ENCODE measurements around the gene PANX3. TPM values are rescaled to one million over a fixed set of nuclear protein-coding genes. Genes with fewer than 3 reads are reported as not detected.

PANX3 gene
- total RNA-seq, 1 donor from 2014 or later: not detected

DNA sequence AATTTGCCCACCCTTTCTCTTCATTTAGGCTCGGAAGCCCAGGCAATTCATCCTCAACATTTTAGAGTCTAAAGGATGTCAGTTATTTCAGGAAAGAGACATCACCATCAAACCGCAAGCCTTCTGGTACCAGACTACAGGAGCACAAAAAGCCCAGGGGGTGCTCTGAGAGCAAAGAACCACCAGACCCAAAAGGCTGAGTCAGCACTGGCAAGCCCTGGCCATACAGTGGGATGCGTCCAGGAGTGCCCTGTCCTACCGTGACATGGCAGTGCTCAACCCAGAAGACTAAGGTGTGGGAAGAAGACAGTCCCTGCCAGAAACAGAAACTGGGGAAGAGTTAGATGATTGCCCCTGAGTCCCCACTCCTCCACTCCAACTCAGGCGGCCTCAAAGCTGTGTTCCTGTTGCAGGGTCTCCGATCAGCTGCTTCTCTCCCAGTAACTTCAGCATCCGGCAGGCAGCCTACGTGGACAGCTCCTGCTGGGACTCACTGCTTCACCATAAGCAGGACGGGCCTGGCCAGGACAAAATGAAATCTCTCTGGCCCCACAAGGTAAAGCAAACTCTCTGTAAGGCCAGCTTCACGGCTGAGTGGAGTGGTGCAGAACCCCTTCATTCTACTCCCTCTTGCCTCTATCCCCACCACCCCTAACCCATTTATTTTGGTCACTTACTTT is 1.5 kb downstream of the PANX3 start:
- intact Hi-C loops (cut with micrococcal nuclease): loop anchor here (1.0 kb wide), 1 partner anchor 10 kb away; the partner anchor contains the start of gene TBRG1

DNA sequence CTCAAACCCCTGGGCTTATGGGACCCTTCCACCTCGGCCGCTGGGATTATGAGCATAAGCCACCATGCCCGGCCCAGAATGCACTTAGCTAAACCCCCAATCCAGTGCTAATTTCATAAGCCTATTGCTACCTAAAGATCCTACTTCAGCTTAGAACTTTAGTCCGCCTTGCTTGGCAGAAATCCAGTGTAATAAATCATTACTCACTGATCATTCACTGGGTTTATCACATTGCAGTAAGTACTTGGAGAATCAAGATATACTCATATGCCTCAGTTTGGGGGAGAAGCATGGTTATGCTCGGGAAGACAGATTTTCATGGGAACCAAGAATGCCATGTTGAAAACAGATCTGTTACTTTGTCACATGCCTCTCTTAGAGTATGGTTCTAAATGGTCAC is 7.6 kb downstream of the PANX3 start:
- intact Hi-C loops (cut with micrococcal nuclease): no loop called here

DNA sequence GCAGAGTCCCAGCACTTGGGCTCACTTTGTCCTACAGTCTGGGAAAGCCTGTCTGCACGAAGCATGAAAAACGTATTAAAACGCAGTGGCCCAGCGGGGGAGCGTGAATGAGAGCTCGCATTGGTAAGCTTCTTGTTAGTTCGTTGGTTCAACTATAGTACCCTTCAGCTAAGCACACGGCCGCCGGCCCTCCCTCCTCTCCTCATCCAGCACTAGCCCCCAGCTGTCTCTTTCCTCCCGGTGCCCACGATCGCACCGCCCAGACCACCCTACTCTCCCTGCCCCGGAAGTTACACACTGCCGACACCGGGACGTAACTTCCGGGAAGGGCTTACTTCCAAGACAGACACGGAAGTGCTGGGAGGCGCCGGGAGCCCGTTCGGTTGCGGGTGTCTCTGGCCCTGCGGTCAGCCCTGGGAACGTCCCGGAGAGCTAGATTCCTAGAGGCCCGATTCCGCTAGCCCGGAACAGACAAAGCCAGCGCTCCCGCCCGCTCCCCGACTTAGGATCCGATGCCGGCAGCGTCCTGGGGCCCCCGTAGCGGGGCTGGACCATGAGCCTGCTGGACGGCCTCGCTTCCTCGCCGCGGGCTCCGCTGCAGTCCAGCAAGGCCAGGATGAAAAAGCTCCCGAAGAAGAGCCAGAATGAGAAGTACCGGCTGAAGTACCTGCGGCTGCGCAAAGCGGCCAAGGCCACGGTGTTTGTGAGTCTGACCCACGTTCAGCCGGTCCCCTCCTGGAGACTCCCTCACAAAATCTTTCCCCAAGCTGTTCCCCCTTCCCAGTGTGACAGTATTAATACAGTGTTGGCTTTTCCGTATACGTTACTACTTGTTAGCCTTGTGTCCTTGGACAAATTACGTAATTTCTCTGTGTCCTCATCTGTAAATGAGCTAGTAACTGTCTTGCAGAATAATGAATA is 11.6 kb downstream of the PANX3 start, which contains the start of gene TBRG1:
Gene TBRG1, plus strand, starts transcription at position 334 of the 921 bp plus-strand sequence. Its CDS starts 220 bp downstream, at position 554.
- intact Hi-C loops (cut with micrococcal nuclease): loop anchor here (1.0 to 10.0 kb wide), 16 partner anchors 10 to 1646 kb away; partner anchors contain the start of genes CCDC15, DDX25, EI24 and ESAM

DNA sequence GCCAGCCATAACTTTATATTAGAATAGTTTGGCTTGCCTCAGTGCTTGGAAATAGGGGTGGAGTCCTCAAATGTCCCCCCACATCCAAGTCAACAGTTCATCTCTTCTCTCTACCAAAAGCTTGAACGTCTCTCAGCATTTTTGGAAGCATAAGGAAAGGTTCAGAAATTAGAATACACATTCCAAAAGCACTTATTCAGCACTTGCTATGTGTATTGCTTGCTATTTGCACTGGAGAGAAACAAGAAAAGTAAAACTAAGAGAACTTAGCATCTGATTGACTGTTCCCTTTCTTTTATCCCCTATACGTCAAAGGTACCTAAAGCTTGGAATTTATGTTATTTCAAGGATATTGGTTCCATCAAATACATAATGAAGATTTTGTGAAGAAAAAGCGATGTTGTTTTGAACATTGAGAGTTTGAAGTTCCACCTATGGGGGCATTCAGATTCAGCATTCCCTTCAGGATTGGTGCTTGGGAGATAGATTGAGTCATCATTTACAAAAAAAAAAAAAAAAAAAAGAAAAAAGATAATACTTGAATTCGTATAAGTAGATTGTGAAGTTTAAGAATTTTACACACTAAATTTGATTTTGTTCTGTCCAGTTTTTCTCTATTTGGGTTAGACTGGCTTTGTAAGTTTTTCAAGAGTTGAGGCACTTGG is 12.8 kb downstream of the PANX3 start:
- intact Hi-C loops (cut with micrococcal nuclease): loop anchor here (1.0 to 10.0 kb wide), 9 partner anchors 123 to 1645 kb away; partner anchors contain the start of genes DDX25, EI24, ESAM and FOXRED1

DNA sequence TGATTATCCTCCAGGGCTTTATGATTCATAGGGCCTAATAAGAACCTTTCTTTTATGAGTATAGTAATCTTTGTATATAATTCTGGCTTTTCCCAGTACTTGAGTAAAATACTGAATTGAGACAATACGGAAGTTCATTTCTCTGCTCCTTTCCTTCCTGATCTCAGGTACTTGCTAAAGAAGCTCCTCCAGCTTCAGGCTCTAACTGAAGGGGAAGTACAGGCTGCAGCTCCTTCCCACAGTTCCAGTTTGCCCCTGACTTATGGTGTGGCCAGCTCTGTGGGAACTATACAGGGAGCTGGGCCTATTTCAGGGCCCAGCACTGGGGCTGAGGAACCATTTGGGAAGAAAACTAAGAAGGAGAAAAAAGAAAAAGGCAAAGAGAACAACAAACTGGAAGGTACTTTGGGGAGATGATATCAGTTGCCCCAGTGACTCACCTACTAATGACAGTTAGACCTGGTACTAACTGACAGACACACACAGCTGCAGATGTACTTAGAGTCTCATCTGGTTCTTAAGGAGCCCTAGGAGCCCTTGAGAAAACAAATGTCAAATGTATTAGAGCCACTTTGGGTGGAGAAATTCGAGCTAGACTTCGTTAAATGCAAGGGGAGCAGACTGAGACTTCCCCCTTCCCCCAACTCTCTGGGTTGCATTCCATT is 14.4 kb downstream of the PANX3 start:
- intact Hi-C loops (cut with micrococcal nuclease): loop anchor here (10.0 kb wide), 1 partner anchor 939 kb away; the partner anchor contains the start of gene EI24

DNA sequence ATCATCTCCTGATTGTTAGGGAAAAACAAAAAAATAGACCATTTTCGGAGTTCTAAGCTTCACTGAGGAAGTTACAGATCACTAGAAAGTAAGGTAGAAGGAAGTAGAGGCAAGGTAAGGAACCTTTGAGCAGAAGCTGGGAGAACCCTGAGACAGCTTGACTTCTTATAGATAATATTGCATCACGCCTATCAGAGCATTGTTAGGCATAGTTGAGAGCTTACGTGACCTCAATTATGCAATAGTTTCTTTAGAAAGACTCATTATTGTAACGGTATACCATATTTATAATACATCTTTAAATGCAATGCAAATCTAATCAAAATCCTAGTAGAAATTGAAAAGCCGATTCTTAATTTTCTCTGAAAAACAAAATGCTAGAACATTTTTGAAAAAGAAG is 16.3 kb downstream of the PANX3 start:
- intact Hi-C loops (cut with micrococcal nuclease): loop anchor here (10.0 kb wide), 1 partner anchor 937 kb away; the partner anchor contains the start of gene EI24

DNA sequence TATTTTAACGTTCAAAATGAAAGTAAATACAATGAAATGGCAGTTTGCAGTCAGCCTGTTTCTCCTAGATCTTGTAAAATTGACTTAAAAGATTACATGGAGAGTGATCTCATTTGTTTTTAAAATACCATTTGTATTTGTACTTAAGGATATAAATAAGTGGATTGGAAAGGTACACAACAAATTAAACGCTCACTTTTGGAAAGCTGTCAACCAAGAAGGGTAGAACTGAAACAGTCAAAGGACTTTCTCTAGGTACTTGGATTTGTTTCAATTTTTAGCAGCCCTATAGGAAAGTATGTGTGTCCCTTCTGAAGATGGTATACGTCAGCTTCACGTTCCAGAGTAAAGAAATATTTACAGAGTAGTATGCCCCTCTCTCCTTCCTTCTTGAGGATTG is 18.7 kb downstream of the PANX3 start:
- intact Hi-C loops (cut with micrococcal nuclease): loop anchor here (10.0 kb wide), 1 partner anchor 935 kb away; the partner anchor contains the start of gene EI24

DNA sequence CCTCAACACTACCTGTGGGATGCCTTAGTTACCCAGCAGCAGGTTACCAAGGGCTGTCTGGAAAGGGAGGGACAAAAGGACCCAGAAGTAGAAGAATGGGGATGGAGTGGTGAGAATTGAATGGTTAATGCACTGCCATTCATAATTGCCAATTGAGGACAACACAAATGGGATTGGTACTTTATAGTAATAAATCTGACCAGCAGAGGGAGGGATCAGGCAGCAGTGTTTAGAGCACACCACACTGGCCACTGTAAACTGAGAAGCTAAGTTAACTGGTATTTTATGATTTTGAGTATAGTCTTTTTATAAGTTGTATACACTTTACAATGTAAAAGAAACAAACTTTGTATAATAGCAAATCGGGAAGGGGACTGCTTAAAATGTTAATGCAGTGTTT is 22.1 kb downstream of the PANX3 start:
- intact Hi-C loops (cut with micrococcal nuclease): no loop called here

DNA sequence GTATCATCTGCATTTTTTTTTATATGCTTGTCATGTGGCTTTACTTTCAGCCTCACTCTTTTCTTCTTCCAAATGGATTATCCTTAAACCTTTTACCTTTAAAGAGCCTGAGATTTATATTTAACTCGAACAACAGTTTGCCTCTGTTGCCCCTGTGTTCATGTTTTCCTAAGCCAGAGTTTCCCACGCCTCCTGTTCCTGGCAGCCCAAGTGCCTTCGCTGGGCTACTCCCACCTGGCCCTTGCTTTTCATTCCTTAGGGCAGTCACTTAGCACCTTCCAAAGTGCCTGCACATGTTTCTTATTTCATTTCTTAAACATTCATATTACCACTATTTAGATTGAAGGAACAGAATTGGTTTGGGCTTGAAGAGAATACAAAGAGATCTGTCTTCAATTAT is 24.7 kb downstream of the PANX3 start:
- intact Hi-C loops (cut with micrococcal nuclease): no loop called here

DNA sequence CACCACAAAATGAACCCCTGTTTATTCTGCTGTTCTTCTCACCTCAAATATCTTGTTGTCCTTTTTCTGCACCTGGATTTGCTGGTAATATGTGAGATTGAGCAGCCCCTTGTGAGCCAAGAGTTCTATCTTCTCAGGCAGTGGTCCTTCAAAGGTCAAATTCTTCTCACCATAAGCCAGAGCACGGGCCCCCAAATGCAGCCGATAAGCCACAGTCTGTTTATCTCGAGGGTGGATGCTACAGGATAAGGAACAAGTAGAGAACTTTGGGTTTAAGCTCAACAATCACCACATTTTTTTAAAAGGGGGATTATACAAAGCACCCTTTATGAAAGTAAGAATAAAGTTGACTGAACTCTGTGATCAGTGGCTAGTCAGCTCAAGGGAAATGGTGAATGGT is 27.3 kb downstream of the PANX3 start:
- intact Hi-C loops (cut with micrococcal nuclease): no loop called here

DNA sequence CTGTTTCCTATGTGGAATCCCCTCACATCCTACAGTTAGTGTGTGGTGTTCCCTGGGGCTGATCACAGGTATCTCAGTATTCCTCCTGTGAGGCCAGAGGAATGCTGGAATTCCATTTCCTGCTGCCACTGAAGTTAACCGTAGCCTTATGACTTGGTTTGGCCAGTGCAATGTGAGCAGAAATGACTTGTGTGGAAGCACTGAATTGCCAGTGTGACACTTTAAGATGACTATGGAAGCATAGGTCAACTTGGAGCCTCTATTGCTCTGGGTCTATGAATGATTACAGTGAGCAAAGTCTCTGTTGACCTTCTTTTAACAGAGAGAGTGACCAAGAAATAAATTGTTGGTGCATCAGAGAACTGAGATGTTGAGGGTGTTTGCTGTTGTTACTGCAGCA is 28.0 kb downstream of the PANX3 start:
- intact Hi-C loops (cut with micrococcal nuclease): no loop called here

DNA sequence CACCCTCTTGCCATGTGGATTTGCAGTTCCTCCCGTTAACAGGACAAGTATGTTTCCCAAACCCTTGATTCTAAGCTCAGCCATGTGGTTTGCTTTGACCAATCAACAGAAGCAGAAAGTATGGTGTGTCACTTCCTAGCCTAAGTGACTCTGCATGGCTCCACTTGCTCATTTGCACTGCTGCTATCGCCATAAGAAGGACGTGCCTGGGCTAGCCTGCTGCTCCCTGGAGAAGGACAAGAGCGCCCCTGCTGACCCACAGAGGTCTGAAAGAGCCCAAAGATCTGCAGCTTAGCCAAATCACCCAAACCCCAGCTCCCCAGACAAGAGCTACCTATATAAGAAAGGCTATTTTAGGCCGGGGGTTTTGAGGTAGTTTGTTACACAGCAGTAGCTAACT is 29.4 kb downstream of the PANX3 start:
- intact Hi-C loops (cut with micrococcal nuclease): no loop called here

DNA sequence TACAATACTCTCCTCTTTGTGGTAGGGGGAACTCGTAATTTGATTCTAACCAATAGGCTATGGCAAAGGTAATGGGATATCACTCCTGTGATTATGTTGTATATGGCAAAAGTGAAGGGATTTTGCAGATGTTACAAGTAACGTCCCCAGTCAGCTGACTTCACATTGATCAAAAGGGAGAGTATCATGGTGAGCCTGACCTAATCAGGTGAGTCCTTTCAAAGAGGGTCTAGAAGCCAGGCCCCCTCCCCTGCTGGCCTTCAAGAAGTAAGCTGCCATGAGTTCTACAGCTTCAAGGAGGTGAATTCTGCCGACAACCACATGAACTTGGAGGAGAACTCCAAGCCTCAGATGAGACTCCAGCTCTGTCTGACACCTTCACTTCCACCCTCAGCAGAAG is 31.4 kb downstream of the PANX3 start:
- intact Hi-C loops (cut with micrococcal nuclease): no loop called here

DNA sequence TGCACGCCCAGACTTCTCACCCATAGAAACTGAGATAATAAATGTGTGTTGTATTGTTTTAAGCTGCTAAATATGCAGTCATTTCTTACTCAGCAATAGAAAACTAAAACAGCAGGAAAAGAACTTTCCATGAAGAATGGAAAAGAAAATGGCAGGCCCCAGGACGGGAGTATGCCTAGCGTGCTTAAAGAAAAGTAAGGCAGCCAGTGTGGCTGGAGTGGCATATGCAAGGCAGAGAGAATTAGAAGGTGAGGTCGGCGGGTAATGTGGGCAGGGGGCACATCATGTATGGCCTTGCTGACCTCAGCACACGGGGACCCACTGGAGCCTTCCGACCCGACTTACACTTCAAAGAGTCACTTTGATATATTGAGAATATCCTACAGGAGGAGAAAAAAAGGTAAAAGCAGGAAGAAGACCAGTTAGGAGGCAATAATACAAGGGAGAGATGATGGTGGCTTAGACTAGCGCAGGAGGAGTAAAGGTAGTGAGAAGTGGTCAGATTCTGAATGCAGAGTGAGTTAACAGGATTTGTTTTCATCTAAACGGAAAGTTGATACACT is 31.9 kb downstream of the PANX3 start:
- intact Hi-C loops (cut with micrococcal nuclease): no loop called here

DNA sequence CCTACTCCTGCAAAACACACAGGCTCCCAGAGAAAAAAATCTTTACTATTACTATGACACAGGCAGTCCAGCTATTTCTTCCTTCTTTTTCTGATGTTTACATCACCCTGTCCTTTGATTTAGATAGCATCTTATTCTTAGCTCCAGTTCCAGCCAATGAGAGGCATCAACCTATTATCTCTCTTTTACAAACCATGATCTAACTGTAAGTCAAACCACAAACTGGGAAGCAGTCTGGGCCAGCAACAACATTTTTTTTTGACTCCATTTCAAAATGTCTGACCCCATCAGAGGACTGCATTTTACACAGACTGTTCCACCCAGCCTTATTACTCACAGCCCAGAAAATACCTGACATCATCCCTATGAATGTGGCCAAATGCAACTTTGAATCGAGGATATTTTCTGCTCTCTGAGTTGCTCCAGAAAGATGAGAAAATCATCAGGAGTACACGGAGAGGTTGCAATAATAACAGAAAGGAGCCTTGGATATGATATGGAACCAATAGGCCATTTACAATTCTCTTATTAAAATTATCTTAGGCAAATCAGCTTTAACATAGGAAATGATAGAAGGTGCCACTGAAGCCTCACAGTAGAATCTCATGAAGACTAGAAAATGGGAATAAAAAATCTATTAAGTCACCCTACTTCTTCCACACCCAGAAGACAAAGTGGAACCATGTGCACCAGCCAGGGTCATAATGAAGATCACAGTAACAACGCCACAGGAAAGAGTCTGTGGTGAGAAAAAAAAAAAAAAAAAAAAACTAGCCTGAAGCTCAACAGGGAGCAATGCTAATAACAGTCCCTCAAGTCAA is 32.6 kb downstream of the PANX3 start:
- intact Hi-C loops (cut with micrococcal nuclease): loop anchor here (1.0 to 2.0 kb wide), 5 partner anchors 22 to 193 kb away; partner anchors contain the start of gene TBRG1

DNA sequence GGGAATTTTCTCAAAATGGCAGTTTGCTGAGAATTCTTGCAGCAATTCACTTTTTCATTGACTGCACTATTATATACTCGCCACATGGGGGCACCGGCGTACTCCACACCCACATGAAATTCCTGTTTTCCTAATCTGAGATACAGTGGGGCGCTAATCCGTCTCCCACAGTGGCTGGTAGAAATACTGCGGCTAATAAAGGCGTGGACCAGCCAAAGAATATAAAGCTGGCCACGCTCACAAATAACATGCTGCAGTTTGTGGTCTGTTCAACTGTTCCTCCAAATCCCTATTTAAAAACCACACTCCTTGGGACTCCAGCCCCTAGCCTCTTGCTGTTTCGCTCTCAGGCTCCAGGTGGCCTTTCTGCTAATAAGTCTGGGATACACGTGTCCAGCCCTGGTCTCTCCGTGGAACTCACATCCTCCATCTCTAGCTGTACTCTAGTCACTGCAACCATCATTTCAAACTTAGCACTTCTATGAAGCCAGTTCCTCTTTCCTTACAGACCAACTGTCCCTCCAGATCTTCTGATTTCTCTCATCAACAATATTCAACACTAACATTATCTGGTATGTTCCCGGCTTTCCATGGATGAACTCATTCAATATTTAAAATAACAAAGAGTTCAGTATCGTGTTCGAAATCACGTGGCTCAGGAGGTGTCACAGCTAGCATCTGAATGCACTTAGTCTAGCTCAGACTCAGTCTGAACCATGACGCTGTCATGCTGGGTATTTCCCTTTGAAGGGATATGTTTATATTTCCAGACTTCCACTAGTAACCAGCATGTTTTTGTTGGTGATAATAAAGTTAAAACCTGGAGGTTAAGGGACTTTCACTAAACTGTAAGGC is 33.4 kb downstream of the PANX3 start:
- intact Hi-C loops (cut with micrococcal nuclease): loop anchor here (1.0 to 2.0 kb wide), 6 partner anchors 22 to 223 kb away; partner anchors contain the start of gene TBRG1

DNA sequence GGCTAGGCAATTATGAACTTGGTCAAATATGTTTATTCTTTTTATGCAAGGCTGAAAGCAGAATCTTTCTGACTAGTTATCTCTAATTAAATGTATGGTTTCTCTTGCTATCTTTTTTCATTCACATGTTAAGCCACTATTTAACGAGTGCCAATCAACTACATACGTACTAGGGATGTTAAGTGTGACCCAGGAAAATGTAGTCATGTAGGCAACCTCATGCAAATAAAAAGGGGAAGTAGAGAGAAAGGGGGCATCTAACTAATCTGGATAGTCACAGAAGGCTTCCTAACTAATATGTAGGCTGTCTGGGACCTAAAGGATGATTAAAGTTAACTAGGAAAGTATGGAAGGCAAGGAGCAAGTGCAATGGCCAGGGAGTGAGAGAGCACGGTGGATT is 34.9 kb downstream of the PANX3 start:
- intact Hi-C loops (cut with micrococcal nuclease): no loop called here

DNA sequence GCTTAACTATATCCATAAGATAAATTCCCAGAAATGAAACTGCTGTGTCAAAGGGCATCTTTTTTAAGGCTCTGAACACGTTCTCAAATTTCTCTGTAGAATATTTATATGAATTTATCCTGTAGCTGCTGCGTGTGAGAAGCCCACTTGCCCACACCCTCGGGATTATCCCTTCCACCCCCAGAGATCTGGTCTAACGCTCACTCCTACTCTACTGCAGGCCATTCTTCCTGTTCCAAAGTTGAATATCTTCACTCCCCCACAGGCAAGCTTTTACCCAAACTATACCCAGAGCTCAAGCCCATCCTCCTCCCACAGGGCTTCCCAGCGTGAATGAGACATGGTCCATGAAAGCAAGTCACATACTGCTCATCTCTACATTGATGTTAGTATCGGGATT is 37.4 kb downstream of the PANX3 start:
- intact Hi-C loops (cut with micrococcal nuclease): no loop called here

Measured in T-helper 1 cell treated with Interleukin-12 subunit alpha and Interleukin-12 subunit beta and Interleukin-4 antibody, amounts not matched to agents 30 ng/mL and 1 ng/mL, for 36 hours (primary cell).